ENCODE results near the gene HLA-DQA2.
"Not testable (repeated sequence)": the region's sequence is repeated elsewhere in the genome, so short reads cannot be mapped to it uniquely, and the experiment has no call there.

HLA-DQA2 gene

GRCh38 chr6:32741031-32741960 is at the start of gene HLA-DQA2:
Gene HLA-DQA2 (plus strand): TSS chr6:32741391. CDS start chr6:32741444, 53 bp downstream.
- no peak for DNase-seq

- no peak for DNase-seq
Observed at GRCh38 chr6:32692019-32692418, 49.2 kb upstream of the HLA-DQA2 start.

DNA sequence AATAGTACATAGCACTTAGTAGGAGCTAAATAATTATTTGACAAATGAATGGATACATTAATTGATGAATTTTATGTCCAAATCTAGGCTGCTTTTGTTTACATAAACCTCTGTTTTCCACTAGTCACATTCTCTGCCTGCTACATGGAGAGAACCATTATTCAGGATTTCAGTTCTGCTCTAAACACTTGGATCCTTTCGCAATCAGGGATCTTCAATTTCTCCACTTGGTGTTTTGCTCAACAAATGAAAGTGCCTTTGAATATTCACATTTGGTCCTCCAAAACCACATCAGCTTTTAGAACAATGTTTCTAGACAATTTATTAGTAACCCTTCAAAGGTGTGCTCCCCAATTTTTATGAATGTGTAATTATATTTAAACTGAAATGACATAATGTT is 44.2 kb upstream of the HLA-DQA2 start:
- DNase-seq = no peak

- no peak for DNase-seq
Observed at GRCh38 chr6:32700391-32701040, 40.7 kb upstream of the HLA-DQA2 start.

- DNase-seq = no peak
Observed at GRCh38 chr6:32703347-32703746, 37.8 kb upstream of the HLA-DQA2 start.

GRCh38 chr6:32705164-32705563 is 36.0 kb upstream of the HLA-DQA2 start:
- DNase-seq = not testable (repeated sequence)

- no peak for DNase-seq
Observed at GRCh38 chr6:32709625-32710024, 31.6 kb upstream of the HLA-DQA2 start.

- no peak for DNase-seq
Observed at GRCh38 chr6:32713241-32713640, 27.9 kb upstream of the HLA-DQA2 start.

DNA sequence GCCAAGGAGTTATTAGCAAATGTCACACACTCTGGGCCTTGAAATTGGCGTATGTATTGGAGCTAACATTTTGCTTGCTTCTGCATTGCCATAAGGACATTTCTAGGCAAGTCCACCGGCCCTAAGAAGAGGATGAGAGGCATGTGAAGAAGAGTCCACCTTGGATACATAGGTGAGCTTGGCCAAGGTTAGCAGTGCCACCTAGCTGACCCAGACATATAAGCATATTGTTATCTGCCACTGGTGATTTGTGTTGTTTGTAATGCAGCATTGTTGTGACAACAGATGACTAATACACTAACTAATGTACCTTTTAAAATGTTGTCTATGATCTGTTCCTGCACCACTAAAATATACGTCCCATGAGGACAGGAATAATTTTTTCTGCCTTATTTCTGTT is 24.8 kb upstream of the HLA-DQA2 start:
- DNase-seq = no peak

DNA sequence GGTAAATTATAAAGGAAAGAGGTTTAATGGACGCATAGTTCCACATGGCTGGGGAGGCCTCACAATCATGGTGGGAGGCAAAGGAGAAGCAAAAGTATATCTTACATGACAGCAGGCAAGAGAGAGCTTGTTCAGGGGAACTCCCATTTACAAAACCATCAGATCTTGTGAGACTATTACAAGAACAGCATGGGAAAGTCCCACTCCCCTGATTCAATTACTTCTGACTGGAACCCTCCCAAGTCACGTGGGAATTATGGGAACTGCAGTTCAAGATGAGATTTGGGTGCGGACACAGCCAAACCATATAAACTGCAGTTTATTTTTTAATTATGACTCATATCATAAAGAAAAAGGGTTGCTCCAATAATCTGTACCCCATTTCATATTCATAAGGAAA is 22.3 kb upstream of the HLA-DQA2 start:
- DNase-seq = no peak

GRCh38 chr6:32738126-32738525 is 3.1 kb upstream of the HLA-DQA2 start:
- DNase-seq = no peak

DNA sequence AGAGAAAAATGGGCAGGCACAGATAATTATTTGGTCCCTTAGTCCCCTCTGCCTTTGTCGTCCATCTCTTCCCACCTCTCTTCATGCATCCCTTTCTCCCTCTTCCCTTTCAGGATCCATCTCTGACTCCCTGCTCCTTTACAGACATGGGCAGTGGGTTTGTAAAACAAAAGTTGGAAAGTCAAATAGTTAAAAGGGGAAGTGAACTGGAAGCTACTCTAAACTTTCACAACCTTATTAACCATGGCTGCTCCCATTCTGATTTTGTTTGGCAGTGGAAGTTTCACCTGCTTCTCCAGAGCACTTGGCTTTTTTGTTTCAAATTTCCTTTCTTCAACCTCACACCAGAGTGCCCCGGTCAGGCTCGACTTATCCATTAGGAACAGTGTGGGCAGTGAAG is 1.2 kb downstream of the HLA-DQA2 start:
- no peak for DNase-seq

DNA sequence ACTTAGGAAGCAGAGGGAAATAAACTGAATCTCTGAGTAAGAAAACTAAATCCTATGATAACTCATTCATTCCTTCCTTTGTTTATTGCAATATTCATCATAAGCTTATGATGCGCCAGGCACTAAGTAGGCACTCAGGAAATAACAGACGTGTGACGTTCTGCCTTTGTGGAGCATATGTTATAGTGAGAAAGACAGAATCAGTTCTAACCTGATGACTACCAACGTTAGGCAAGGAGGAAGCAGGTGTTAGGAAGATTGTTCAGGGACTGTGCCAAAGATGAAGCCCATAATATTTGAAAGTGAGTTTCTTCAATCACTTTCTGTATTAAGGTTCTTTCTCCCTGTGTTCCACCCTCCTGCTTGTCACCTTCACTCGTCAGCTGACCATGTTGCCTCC is 3.6 kb downstream of the HLA-DQA2 start:
- DNase-seq = no peak

- not testable (repeated sequence) for DNase-seq
Observed at GRCh38 chr6:32745649-32746048, 4.5 kb downstream of the HLA-DQA2 start.

DNA sequence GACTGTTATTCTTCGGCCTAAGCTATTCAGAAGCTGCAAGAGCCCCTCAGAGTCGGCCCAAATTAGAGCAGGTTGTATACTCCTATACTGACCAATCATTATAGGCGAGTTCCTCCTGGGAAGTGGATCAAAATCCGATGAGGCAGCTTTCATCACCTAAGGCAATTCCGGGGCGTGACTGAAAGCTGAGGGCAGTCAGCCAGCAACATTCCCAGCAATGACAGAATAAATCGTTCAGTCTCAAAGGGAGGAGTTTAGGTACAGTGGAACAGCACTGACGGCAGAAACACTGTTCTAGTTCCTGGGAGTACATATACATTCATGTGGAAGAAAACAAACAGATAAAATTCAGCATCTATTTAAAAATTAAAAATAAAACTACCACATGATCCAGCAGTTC is 11.4 kb downstream of the HLA-DQA2 start:
- DNase-seq = no peak

- no peak for DNase-seq
Observed at GRCh38 chr6:32759669-32760068, 18.5 kb downstream of the HLA-DQA2 start.

DNA sequence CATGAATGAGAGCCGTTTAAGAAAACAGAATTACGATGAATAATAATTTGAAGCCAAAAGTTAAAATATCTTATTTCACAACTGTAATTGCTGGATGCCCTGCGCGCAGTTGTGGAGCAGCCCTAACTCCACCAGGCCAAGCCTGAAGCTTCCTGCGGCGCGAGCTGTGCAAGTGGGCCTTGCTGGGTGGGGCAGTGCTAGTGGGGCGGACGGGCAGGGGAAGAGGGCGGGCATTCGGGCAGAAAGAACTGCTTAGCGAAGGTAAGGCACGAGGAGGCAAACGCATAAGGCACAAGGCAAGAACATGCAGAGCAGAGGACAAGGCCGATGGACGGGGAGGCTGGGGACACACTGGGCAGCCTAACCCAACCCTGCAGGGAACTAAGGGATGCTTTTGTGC is 19.9 kb downstream of the HLA-DQA2 start:
- DNase-seq = no peak

DNA sequence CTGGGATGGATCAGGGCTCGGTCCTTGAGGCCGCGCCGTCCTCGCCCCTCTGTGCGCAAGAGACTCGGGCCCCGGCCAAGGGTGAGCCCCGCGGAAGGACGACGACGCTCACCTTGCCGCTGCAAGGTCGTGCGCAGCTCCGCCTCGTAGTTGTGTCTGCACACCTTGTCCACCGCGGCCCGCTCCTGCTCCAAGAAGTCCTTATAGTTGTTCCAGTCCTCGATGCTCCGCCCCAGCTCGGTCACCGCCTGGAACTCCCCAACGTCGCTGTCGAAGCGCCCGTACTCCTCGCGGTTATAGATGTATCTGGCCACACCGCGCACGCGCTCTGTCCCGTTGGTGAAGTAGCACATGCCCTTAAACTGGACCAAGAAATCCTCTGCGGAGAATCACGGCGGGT is 20.4 kb downstream of the HLA-DQA2 start:
- DNase-seq = no peak

DNA sequence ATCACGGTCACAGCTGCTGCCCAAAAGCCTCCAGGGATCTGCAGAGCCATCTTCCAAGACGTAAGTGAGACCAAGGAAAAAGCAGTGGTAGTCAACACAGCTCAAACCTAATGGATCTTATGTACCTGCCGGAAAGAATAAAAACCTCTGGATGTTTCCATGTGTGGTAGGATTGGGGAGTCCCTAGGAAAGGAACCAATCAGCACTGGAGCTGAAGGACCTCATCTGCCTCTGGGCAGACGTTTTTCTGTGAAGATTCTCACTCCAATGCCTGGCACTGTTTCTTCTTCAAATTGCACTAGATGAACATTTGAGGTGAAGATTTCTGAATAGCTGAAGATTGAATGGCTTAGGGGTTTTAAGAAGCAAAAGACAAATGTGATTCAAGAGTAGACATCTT is 22.2 kb downstream of the HLA-DQA2 start, which contains the start of gene HLA-DQB2:
Gene HLA-DQB2, minus strand, starts transcription at position 112 of the 400 bp plus-strand sequence. Its CDS starts 62 bp downstream, at position 50.
- DNase-seq = no peak

DNA sequence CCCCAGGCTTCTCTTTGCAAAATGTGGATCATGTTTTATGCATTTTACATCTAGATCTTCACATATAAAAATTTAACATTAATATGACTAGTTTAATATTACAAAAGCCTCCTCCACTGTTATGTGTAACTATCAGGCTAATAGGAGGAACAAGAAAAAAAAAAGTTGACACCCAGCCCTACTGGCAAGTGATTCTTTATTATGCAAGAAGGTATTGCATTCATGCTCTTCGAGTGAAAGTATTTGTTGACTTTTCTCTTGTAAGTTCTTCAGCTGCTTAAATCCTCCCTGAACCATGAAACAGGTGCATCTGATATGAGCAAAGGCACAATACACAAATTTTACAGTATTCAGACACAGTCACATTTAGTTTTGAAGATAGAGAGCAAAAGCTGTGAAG is 22.9 kb downstream of the HLA-DQA2 start:
- no peak for DNase-seq

GRCh38 chr6:32772656-32773055 is 31.5 kb downstream of the HLA-DQA2 start:
- DNase-seq = no peak

DNA sequence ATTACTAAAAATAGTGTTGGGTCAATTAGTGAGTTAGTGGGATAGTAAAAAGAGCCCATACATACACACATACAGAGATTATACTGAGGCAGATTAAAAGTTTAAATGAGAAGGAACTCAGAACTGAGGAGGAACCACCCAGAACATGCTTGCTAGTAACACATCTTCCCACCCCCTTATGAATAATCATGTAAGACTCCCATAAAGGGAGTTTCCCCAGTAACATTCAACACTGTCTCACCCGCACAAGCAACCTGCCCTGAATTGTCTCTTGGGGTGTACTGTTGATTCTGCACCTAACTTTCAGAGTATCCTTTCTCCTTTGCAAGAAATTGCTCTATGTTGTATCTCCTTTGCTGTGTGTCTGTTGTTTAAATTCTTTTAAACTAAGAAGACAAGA is 33.2 kb downstream of the HLA-DQA2 start:
- DNase-seq = no peak

DNA sequence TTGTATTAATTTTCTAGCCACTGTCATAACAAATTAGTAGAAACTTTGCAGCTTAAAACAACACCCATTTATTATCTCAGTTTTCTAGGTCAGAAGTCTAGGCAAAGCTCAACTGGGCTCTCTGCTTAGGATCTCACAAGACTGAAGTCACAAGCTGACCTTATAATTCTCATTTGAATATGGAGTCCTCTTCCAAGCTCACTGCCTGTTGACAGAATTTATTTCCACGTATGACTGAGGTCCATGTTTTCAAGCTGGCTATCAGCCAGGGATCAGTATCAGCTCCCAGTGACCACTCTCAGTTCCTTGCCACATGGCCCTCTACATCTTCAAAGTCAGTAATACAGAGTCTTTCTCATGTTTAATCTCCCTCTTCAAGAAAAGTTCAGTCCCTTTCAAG is 33.9 kb downstream of the HLA-DQA2 start:
- DNase-seq = no peak

DNA sequence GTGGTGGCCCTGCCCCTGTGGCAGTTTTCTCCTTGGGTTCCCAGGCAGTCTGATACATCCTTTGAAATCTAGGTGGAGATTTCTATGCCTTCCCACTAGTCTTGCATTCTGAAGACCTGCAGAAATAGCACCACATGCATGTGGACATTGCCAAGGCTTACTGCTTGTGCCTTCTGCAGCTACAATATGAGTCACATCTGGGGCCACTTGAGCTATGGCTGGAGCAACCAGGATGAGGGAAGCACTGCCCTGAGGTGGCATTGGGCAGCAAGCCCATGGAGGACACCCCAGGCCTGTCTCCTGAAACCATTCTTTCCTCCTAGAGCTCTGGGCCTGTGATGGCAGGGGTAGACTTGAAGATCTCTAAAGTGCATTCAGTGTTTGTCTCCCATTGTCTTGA is 37.8 kb downstream of the HLA-DQA2 start:
- DNase-seq = no peak
